ENCODE data around the gene GRIA4. TPM values are rescaled to one million over a fixed set of nuclear protein-coding genes. Genes with fewer than 3 reads are reported as not detected.

GRIA4 gene
- total and polyA plus RNA-seq, 2 of the 13 experiments (the other 11 are each of a cell fraction or from before 2014, with no cell fraction given), result not detected

DNA sequence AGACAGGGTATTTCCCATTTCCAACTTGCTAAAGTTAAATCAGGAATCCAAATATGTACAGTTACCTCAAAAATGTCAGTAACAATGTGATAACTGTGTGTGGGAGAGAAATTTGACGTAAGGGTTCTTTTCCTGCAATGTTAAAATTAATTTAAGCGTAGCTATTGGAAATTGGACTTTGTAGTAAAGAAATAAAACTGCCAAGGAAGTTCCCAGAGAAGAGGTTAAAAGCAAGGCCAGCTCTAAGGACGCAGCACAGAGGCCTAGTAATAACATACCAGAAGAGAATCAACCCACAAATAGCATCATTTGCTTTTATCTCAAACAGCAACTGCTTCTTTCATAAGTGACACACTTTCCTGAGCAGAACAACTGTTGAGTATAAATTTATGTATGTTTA lies 36.8 kb upstream of the GRIA4 start:
- intact Hi-C loops (cut with micrococcal nuclease; ENCODE audit: unreplicated experiment), result no loop called here
- Histone ChIP-seq H3K4me2 (ENCODE audit: low read depth, low read length) (no peak overlapping the region), H3K4me1 (ENCODE audit: insufficient read depth, low read length) (no peaks in the 10 kb centered on the region), H3K9me3 (ENCODE audit: low read length) (no peaks in the 10 kb centered on the region), H4K20me1 (ENCODE audit: insufficient read depth, low read length) (no peaks in the 10 kb centered on the region), H3K4me3 (replicated peaks in 1 of 3; ENCODE audit: insufficient read depth in 1 of 3, low read depth in 2 of 3, low read length in 3 of 3) (no peak overlapping the region), H3K9ac (ENCODE audit: insufficient read depth, low read depth, low read length) (no peak overlapping the region), H3K27ac (ENCODE audit: extremely low read length, insufficient read depth, low read length) (no peak overlapping the region), H3K79me2 (ENCODE audit: insufficient read depth, low read length) (no peaks in the 10 kb centered on the region), H3K36me3 (replicated peaks in 1 of 2; ENCODE audit: control insufficient read depth in 1 of 2, insufficient read depth in 2 of 2, low read length in 2 of 2) (no peaks in the 10 kb centered on the region), H3K27me3 (ENCODE audit: control insufficient read depth in 1 of 2, insufficient read depth in 2 of 2, low read length in 2 of 2) (no peaks in the 10 kb centered on the region), H2AFZ (ENCODE audit: low read length) (no peak overlapping the region)
- WGBS (ENCODE audit: low lambda C conversion rate), result 9% methylated on average over 3 of the region's 3 CpGs
- ATAC-seq (no peak), DNase-seq (ENCODE audit: low spot score) (no peak), FAIRE-seq (no peak)
- in situ Hi-C loops (cut with HindIII; ENCODE audit: extremely low pct_ligation_motif_present, low pct_unique_long_range_greater_than_20kb), result no loop called here
- POLR2A ChIA-PET, result no interaction called here
- no TSS peak for BruUV-seq (replicated peaks)
- CTCF ChIA-PET (ENCODE audit: low intra/inter-chr PET ratio, low total read pairs), result no interaction called here
- no peak for TF ChIP-seq ARNT2 (CRISPR knock-in tag; IDR thresholded peaks at IDR 0.05; ENCODE audit: low read depth)
- TF ChIP-seq, protein P1, sequence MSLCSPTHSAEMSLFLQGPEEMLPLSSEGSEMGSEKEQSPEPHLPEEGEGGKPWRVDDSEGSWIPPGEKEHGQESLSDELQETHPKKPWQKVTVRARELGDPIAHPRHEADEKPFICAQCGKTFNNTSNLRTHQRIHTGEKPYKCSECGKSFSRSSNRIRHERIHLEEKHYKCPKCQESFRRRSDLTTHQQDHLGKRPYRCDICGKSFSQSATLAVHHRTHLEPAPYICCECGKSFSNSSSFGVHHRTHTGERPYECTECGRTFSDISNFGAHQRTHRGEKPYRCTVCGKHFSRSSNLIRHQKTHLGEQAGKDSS (CRISPR knock-in tag; IDR thresholded peaks at IDR 0.05; ENCODE audit: borderline replicate concordance, low read depth), result no peak
- no peak for TF ChIP-seq ZMYM2 (CRISPR knock-in tag; IDR thresholded peaks at IDR 0.05)
- TF ChIP-seq TRIM22 (IDR thresholded peaks at IDR 0.05), result no peak
- TF ChIP-seq NONO (IDR thresholded peaks at IDR 0.05), result no peak
- TF ChIP-seq NONO (CRISPR knock-in tag; conservative IDR thresholded peaks at IDR 0.05), result no peak
- no peak for TF ChIP-seq MYC (CRISPR knock-in tag; IDR thresholded peaks at IDR 0.05; ENCODE audit: borderline replicate concordance)
- TF ChIP-seq DMAP1 (CRISPR knock-in tag; IDR thresholded peaks at IDR 0.05), result no peak
- TF ChIP-seq, protein P2, sequence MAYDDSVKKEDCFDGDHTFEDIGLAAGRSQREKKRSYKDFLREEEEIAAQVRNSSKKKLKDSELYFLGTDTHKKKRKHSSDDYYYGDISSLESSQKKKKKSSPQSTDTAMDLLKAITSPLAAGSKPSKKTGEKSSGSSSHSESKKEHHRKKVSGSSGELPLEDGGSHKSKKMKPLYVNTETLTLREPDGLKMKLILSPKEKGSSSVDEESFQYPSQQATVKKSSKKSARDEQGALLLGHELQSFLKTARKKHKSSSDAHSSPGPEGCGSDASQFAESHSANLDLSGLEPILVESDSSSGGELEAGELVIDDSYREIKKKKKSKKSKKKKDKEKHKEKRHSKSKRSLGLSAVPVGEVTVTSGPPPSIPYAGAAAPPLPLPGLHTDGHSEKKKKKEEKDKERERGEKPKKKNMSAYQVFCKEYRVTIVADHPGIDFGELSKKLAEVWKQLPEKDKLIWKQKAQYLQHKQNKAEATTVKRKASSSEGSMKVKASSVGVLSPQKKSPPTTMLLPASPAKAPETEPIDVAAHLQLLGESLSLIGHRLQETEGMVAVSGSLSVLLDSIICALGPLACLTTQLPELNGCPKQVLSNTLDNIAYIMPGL (CRISPR knock-in tag; IDR thresholded peaks at IDR 0.05; ENCODE audit: borderline replicate concordance in 1 of 2, low read depth in 1 of 2), result no peak
- no peak for TF ChIP-seq SALL2 (CRISPR knock-in tag; IDR thresholded peaks at IDR 0.05)
- no peak for TF ChIP-seq BRD4 (CRISPR knock-in tag; IDR thresholded peaks at IDR 0.05)
- TF ChIP-seq RBM39 (IDR thresholded peaks at IDR 0.05; ENCODE audit: low read depth, low read length, poor library complexity, severe bottlenecking), result no peak
- TF ChIP-seq, protein P3, sequence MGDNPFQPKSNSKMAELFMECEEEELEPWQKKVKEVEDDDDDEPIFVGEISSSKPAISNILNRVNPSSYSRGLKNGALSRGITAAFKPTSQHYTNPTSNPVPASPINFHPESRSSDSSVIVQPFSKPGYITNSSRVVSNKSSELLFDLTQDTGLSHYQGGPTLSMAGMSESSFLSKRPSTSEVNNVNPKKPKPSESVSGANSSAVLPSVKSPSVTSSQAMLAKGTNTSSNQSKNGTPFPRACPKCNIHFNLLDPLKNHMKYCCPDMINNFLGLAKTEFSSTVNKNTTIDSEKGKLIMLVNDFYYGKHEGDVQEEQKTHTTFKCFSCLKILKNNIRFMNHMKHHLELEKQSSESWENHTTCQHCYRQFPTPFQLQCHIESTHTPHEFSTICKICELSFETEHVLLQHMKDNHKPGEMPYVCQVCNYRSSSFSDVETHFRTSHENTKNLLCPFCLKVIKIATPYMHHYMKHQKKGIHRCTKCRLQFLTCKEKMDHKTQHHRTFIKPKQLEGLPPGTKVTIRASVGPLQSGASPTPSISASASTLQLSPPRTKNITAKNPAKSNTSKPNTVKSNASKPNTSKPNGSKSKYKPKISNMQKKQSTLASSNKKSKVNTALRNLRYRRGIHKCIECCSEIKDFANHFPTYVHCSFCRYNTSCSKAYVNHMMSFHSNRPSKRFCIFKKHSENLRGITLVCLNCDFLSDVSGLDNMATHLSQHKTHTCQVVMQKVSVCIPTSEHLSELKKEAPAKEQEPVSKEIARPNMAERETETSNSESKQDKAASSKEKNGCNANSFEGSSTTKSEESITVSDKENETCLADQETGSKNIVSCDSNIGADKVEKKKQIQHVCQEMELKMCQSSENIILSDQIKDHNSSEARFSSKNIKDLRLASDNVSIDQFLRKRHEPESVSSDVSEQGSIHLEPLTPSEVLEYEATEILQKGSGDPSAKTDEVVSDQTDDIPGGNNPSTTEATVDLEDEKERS (CRISPR knock-in tag; IDR thresholded peaks at IDR 0.05), result no peak
- TF ChIP-seq ZNF713 (CRISPR knock-in tag; IDR thresholded peaks at IDR 0.05), result no peak
- no peak for TF ChIP-seq UBTF (CRISPR knock-in tag; IDR thresholded peaks at IDR 0.05)
